Colonic mucosa (tissue), 4 donors: Measurements from ENCODE around the gene PROSER3. TPM values are rescaled to one million over a fixed set of nuclear protein-coding genes. Genes with fewer than 3 reads are reported as not detected.

Source experiments
- DNase-seq: peaks from one replicate; pipeline ENCODE4 v3.0.0-alpha.2; 2020
- H3K27ac ChIP-seq: fragments of 200-600 bp; one replicate; pipeline ENCODE4 v1.8.0; 2021
- H3K27me3 ChIP-seq: fragments of 200-600 bp; one replicate; pipeline ENCODE4 v1.8.0; 2021
- H3K36me3 ChIP-seq: fragments of 200-600 bp; one replicate; pipeline ENCODE4 v1.8.0; 2021
- H3K4me1 ChIP-seq: fragments of 200-600 bp; one replicate; pipeline ENCODE4 v1.8.0; 2021; ENCODE audit warnings: mild to moderate bottlenecking
- H3K4me3 ChIP-seq: fragments of 200-600 bp; one replicate; pipeline ENCODE4 v1.8.0; 2021
- H3K9ac ChIP-seq, 2 donors: one replicate each; pipeline ENCODE4 v1.7.0; 2013; ENCODE audit warnings: control low read depth in 2 of 2, low read depth in 2 of 2, low read length in 2 of 2
- H3K9me3 ChIP-seq: fragments of 200-600 bp; one replicate; pipeline ENCODE4 v1.8.0; 2021
- CTCF ChIP-seq: fragments of 200-600 bp; IDR thresholded peaks from one replicate; pipeline ENCODE4 v1.8.0; 2022; ENCODE audit warnings: antibody characterized with exemption, mild to moderate bottlenecking
- intact Hi-C: fragments of 100-400 bp; cut with DNase I; formaldehyde crosslinking; loops from one replicate; pipeline ENCODE4 v1.14.1; 2022
- total RNA-seq, 2 donors: library from RNA; stranded (reverse); fragmentation: NEBNext Ultra II Directional in 1 of 2; extraction: Animal tissue kit (Norgen Biotek cat#: 25700) in 1 of 2; gene quantifications; one replicate each; pipeline ENCODE4 v1.2.1, GENCODE V29; 2021
- donor health status: healthy.
- donor health status: DM: no; HTN: no; CAD: no.
- donor health status: DM: no; HTN: no; CAD: no.

Gene PROSER3
- total RNA-seq, 2 donors from 2014 or later: 17.1 to 26.9 TPM

- no peaks in the 10 kb centered on the region for H3K9me3 ChIP-seq
- peak overlapping the region; percentile 46 to 88 for H3K9ac ChIP-seq
- H3K4me3 ChIP-seq: peak overlapping the region; percentile 77
- H3K27me3 ChIP-seq: no peaks in the 10 kb centered on the region
- H3K36me3 ChIP-seq: no peaks in the 10 kb centered on the region
- peak; percentile 94 for DNase-seq
- H3K27ac ChIP-seq: peak overlapping the region; percentile 96
- intact Hi-C loops: loop anchor here (2.0 kb wide), 1 partner anchor 22 kb away; no protein-coding TSS in a partner anchor
- TF ChIP-seq CTCF: peak; percentile 91
- H3K4me1 ChIP-seq: peaks cover 18% of the 10 kb centered on the region
Measured at GRCh38 chr19:35716801-35717664, 40.9 kb upstream of the PROSER3 start.

GRCh38 chr19:35717665-35718344 is 40.2 kb upstream of the PROSER3 start, which contains the start of gene KMT2B:
TSS of gene KMT2B (plus strand) at chr19:35718003. CDS start at chr19:35718019, 16 bp downstream.
- no peak for TF ChIP-seq CTCF
- no peak for DNase-seq
- H3K4me1 ChIP-seq: peaks cover 18% of the 10 kb centered on the region
- no peaks in the 10 kb centered on the region for H3K9me3 ChIP-seq
- H3K27ac ChIP-seq: peak within 1 kb of the TSS; percentile 96
- H3K36me3 ChIP-seq: peaks cover 6% of the 10 kb centered on the region
- intact Hi-C loops: loop anchor here (2.0 kb wide), 1 partner anchor 23 kb away; no protein-coding TSS in a partner anchor
- peak within 1 kb of the TSS; percentile 66 to 88 for H3K9ac ChIP-seq
- H3K4me3 ChIP-seq: peak within 1 kb of the TSS; percentile 95
- no peaks in the 10 kb centered on the region for H3K27me3 ChIP-seq

- peak overlapping the region; percentile 57 for H3K27ac ChIP-seq
- DNase-seq: peak; percentile 42
- peaks cover 8% of the 10 kb centered on the region for H3K36me3 ChIP-seq
- no peak for TF ChIP-seq CTCF
- peak overlapping the region; percentile 66 to 88 for H3K9ac ChIP-seq
- no peaks in the 10 kb centered on the region for H3K9me3 ChIP-seq
- H3K27me3 ChIP-seq: no peaks in the 10 kb centered on the region
- H3K4me1 ChIP-seq: peaks cover 18% of the 10 kb centered on the region
- peak overlapping the region; percentile 95 for H3K4me3 ChIP-seq
- intact Hi-C loops: no loop called here
Measured at GRCh38 chr19:35718345-35719041, 39.5 kb upstream of the PROSER3 start.

GRCh38 chr19:35719402-35720162 is 38.4 kb upstream of the PROSER3 start:
- TF ChIP-seq CTCF: no peak
- Histone ChIP-seq H3K9ac (no peak overlapping the region), H3K36me3 (peaks cover 9% of the 10 kb centered on the region), H3K9me3 (no peaks in the 10 kb centered on the region), H3K4me3 (peak overlapping the region; percentile 95), H3K4me1 (peaks cover 18% of the 10 kb centered on the region), H3K27ac (no peak overlapping the region), H3K27me3 (no peaks in the 10 kb centered on the region)
- intact Hi-C loops: no loop called here
- DNase-seq: no peak

- Histone ChIP-seq H3K36me3 (peaks cover 14% of the 10 kb centered on the region), H3K9ac (no peak overlapping the region)
- no peak for TF ChIP-seq CTCF
Measured at GRCh38 chr19:35720163-35720524, 37.8 kb upstream of the PROSER3 start.

More at GRCh38 chr19:35720163-35720524, 37.8 kb upstream of the PROSER3 start:
- H3K27me3 ChIP-seq: no peaks in the 10 kb centered on the region
- H3K27ac ChIP-seq: no peak overlapping the region
- intact Hi-C loops: no loop called here
- no peak overlapping the region for H3K4me3 ChIP-seq
- H3K4me1 ChIP-seq: peaks cover 18% of the 10 kb centered on the region
- DNase-seq: no peak
- no peaks in the 10 kb centered on the region for H3K9me3 ChIP-seq
